Osteoblast (primary cell): Measurements from ENCODE around the gene IL1RAPL1. TPM values are rescaled to one million over a fixed set of nuclear protein-coding genes. Genes with fewer than 3 reads are reported as not detected.

Experiments
- DNase-seq: peaks from one replicate; pipeline ENCODE4 v3.0.0; 2011; ENCODE audit warnings: low spot score, mixed read lengths; ENCODE audit not compliant: insufficient read length; ENCODE audit errors: missing footprints
- H2AFZ ChIP-seq: 2 replicates; pipeline ENCODE4 v1.6.0; 2011; ENCODE audit warnings: mild to moderate bottlenecking, low read length
- H3K27ac ChIP-seq: 2 replicates; pipeline ENCODE4 v1.5.1; 2011; ENCODE audit warnings: mild to moderate bottlenecking, low read depth, low read length, moderate library complexity
- H3K27me3 ChIP-seq: 2 replicates; pipeline ENCODE4 v1.6.0; 2012; ENCODE audit warnings: mild to moderate bottlenecking, control low read depth, inconsistent platforms, low read length, moderate library complexity; ENCODE audit not compliant: insufficient read depth
- H3K36me3 ChIP-seq: 2 replicates; pipeline ENCODE4 v1.5.1; 2011; ENCODE audit warnings: mild to moderate bottlenecking, low read length, control low read depth, moderate library complexity; ENCODE audit not compliant: insufficient read depth
- H3K4me1 ChIP-seq: 2 replicates; pipeline ENCODE4 v1.5.1; 2011; ENCODE audit warnings: mild to moderate bottlenecking, low read length, control low read depth, moderate library complexity; ENCODE audit not compliant: insufficient read depth
- H3K4me2 ChIP-seq: 2 replicates; pipeline ENCODE4 v1.6.0; 2011; ENCODE audit warnings: mild to moderate bottlenecking, low read length; ENCODE audit not compliant: insufficient read depth
- H3K4me3 ChIP-seq: fragments of 200-600 bp; sonication (generic); 3 replicates; pipeline ENCODE4 v1.5.1; 2012; ENCODE audit warnings: mild to moderate bottlenecking, low read length, inconsistent platforms; ENCODE audit not compliant: insufficient read depth
- H3K79me2 ChIP-seq: 2 replicates; pipeline ENCODE4 v1.6.0; 2012; ENCODE audit warnings: mild to moderate bottlenecking, low read length, control low read depth, inconsistent platforms; ENCODE audit not compliant: insufficient read depth
- H3K9me3 ChIP-seq: 2 replicates; pipeline ENCODE4 v1.5.1; 2011; ENCODE audit warnings: low read depth, low read length, control low read depth
- H4K20me1 ChIP-seq: 2 replicates; pipeline ENCODE4 v1.6.0; 2012; ENCODE audit warnings: mild to moderate bottlenecking, low read length, control low read depth; ENCODE audit not compliant: insufficient read depth
- CTCF ChIP-seq: IDR thresholded peaks from 2 replicates; pipeline ENCODE4 v1.5.1; 2011; ENCODE audit warnings: mild to moderate bottlenecking, low read depth, low read length, moderate library complexity; ENCODE audit errors: extremely low read depth
- total RNA-seq: library from RNA; depleted of rRNA; stranded (reverse); fragments of >200 nt; gene quantifications from 2 replicates; pipeline ENCODE4 v1.2.3, GENCODE V29; 2012

IL1RAPL1 gene
- total RNA-seq, 1 donor, result under 0.01 TPM

GRCh38 chrX:29490606-29491005 lies 903.4 kb downstream of the IL1RAPL1 start:
- Histone ChIP-seq H3K4me1 (no peaks in the 10 kb centered on the region), H3K79me2 (no peaks in the 10 kb centered on the region), H3K4me2 (no peak overlapping the region), H3K9me3 (no peaks in the 10 kb centered on the region), H3K27ac (no peak overlapping the region), H3K27me3 (no peaks in the 10 kb centered on the region), H3K4me3 (no peak overlapping the region), H3K36me3 (no peaks in the 10 kb centered on the region), H2AFZ (no peak overlapping the region), H4K20me1 (no peaks in the 10 kb centered on the region)
- no peak for DNase-seq
- TF ChIP-seq CTCF, result no peak

GRCh38 chrX:29491659-29492058 lies 904.4 kb downstream of the IL1RAPL1 start:
- H3K27me3 ChIP-seq, result no peaks in the 10 kb centered on the region
- H3K4me2 ChIP-seq, result no peak overlapping the region
- no peak overlapping the region for H3K27ac ChIP-seq
- H3K9me3 ChIP-seq, result no peaks in the 10 kb centered on the region
- no peaks in the 10 kb centered on the region for H3K79me2 ChIP-seq
- DNase-seq, result no peak
- H3K36me3 ChIP-seq, result no peaks in the 10 kb centered on the region
- no peak for TF ChIP-seq CTCF
- no peaks in the 10 kb centered on the region for H4K20me1 ChIP-seq
- no peak overlapping the region for H2AFZ ChIP-seq
- no peak overlapping the region for H3K4me3 ChIP-seq
- no peaks in the 10 kb centered on the region for H3K4me1 ChIP-seq

GRCh38 chrX:29496636-29497180 lies 909.5 kb downstream of the IL1RAPL1 start:
- TF ChIP-seq CTCF, result no peak
- Histone ChIP-seq H4K20me1 (no peaks in the 10 kb centered on the region), H2AFZ (no peak overlapping the region), H3K36me3 (no peaks in the 10 kb centered on the region), H3K4me3 (no peak overlapping the region), H3K4me2 (no peak overlapping the region), H3K27me3 (no peaks in the 10 kb centered on the region), H3K9me3 (no peaks in the 10 kb centered on the region), H3K79me2 (no peaks in the 10 kb centered on the region), H3K4me1 (no peaks in the 10 kb centered on the region), H3K27ac (no peak overlapping the region)
- no peak for DNase-seq

GRCh38 chrX:29506729-29507128 lies 919.5 kb downstream of the IL1RAPL1 start:
- Histone ChIP-seq H3K79me2 (no peaks in the 10 kb centered on the region), H3K9me3 (no peaks in the 10 kb centered on the region), H3K4me3 (no peak overlapping the region), H3K36me3 (no peaks in the 10 kb centered on the region), H2AFZ (no peak overlapping the region), H3K4me1 (no peaks in the 10 kb centered on the region), H3K27ac (no peak overlapping the region), H3K27me3 (no peaks in the 10 kb centered on the region), H4K20me1 (no peaks in the 10 kb centered on the region), H3K4me2 (no peak overlapping the region)
- TF ChIP-seq CTCF, result no peak
- no peak for DNase-seq
